GM12878 (cell line): ENCODE data around the gene SLC37A1. TPM values are rescaled to one million over a fixed set of nuclear protein-coding genes. Genes with fewer than 3 reads are reported as not detected.

ENCODE experiments used
- BHLHE40 ChIP-seq, 2 experiments: fragments of 450-650 bp in 1 of 2; IDR thresholded peaks; 2 replicates each; pipeline ENCODE4 v1.6.1; 2011 to 2017; ENCODE audit warnings: low read depth in 2 of 2, borderline replicate concordance in 1 of 2, improper control_type of control experiment in 1 of 2, low read length in 1 of 2, mild to moderate bottlenecking in 1 of 2
- BMI1 ChIP-seq: fragments of 450-650 bp; IDR thresholded peaks from 2 replicates; pipeline ENCODE4 v1.6.1; 2016; ENCODE audit warnings: mild to moderate bottlenecking, moderate library complexity, borderline replicate concordance
- CBX5 ChIP-seq: sonication (generic); IDR thresholded peaks from 2 replicates; pipeline ENCODE4 v1.6.1; 2016; ENCODE audit warnings: low read depth, moderate library complexity, mild to moderate bottlenecking, inconsistent platforms
- CHD4 ChIP-seq: fragments of 200-600 bp; sonication (generic); IDR thresholded peaks from 2 replicates; pipeline ENCODE4 v1.6.1; 2016; ENCODE audit warnings: mild to moderate bottlenecking
- GABPA ChIP-seq: IDR thresholded peaks from 2 replicates; pipeline ENCODE4 v1.6.1; 2014; ENCODE audit warnings: antibody characterized with exemption, low read depth, mild to moderate bottlenecking, inconsistent platforms
- HDAC2 ChIP-seq: fragments of 200-600 bp; sonication (generic); IDR thresholded peaks from 2 replicates; pipeline ENCODE4 v1.6.1; 2017
- LARP7 ChIP-seq: fragments of 450-650 bp; IDR thresholded peaks from 2 replicates; pipeline ENCODE4 v1.6.1; 2017; ENCODE audit warnings: mild to moderate bottlenecking
- MEF2A ChIP-seq: IDR thresholded peaks from 2 replicates; pipeline ENCODE4 v1.6.1; 2011; ENCODE audit warnings: low read depth, mild to moderate bottlenecking, low read length, moderate library complexity; ENCODE audit not compliant: insufficient read depth
- MYC ChIP-seq: IDR thresholded peaks from 2 replicates; pipeline ENCODE4 v1.6.1; 2011; ENCODE audit warnings: mild to moderate bottlenecking, low read length, moderate library complexity, inconsistent platforms; ENCODE audit not compliant: insufficient read depth, insufficient replicate concordance, insufficient read length, severe bottlenecking
- NFYA ChIP-seq: IDR thresholded peaks from 2 replicates; pipeline ENCODE4 v1.6.1; 2011; ENCODE audit warnings: low read depth, mild to moderate bottlenecking, low read length, improper control_type of control experiment, borderline replicate concordance
- NKRF ChIP-seq: fragments of 450-650 bp; conservative IDR thresholded peaks from 2 replicates; pipeline ENCODE4 v1.6.1; 2017; ENCODE audit warnings: mild to moderate bottlenecking, moderate library complexity
- NR2C2 ChIP-seq: IDR thresholded peaks from 2 replicates; pipeline ENCODE4 v1.6.1; 2011; ENCODE audit warnings: borderline replicate concordance, low read depth; ENCODE audit not compliant: control insufficient read depth, insufficient read length
- RB1 ChIP-seq: fragments of 450-650 bp; formaldehyde crosslinking; IDR thresholded peaks from 2 replicates; pipeline ENCODE4 v1.6.1; 2017; ENCODE audit warnings: mild to moderate bottlenecking, borderline replicate concordance
- RFX5 ChIP-seq: IDR thresholded peaks from 2 replicates; pipeline ENCODE4 v1.6.1; 2011; ENCODE audit warnings: low read depth, low read length, improper control_type of control experiment
- SIX5 ChIP-seq: IDR thresholded peaks from 2 replicates; pipeline ENCODE4 v1.6.1; 2011; ENCODE audit warnings: mild to moderate bottlenecking, low read depth, low read length, moderate library complexity; ENCODE audit not compliant: severe bottlenecking
- SKIL ChIP-seq: fragments of 450-650 bp; IDR thresholded peaks from 2 replicates; pipeline ENCODE4 v1.6.1; 2017; ENCODE audit warnings: mild to moderate bottlenecking, low read depth, inconsistent platforms; ENCODE audit not compliant: poor library complexity, severe bottlenecking
- SMARCA5 ChIP-seq: fragments of 450-650 bp; IDR thresholded peaks from 2 replicates; pipeline ENCODE4 v1.6.1; 2017; ENCODE audit warnings: mild to moderate bottlenecking
- TCF3 ChIP-seq: IDR thresholded peaks from 2 replicates; pipeline ENCODE4 v1.6.1; 2012; ENCODE audit warnings: low read depth, mild to moderate bottlenecking, low read length, borderline replicate concordance; ENCODE audit not compliant: insufficient read depth
- USF1 ChIP-seq: IDR thresholded peaks from 2 replicates; pipeline ENCODE4 v1.6.1; 2011; ENCODE audit warnings: borderline replicate concordance, low read depth, mild to moderate bottlenecking, moderate library complexity, mixed read lengths, low read length; ENCODE audit not compliant: insufficient read depth; ENCODE audit errors: extremely low read length
- YY1 ChIP-seq: IDR thresholded peaks from 2 replicates; pipeline ENCODE4 v1.6.1; 2011; ENCODE audit warnings: low read depth, mild to moderate bottlenecking, low read length
- polyA plus RNA-seq, 11 experiments: library from polyadenylated mRNA; depleted of rRNA in 4 of 11; unstranded in 6 of 11; stranded (reverse) in 5 of 11; fragments of >200 nt; fragmentation: Nextera tagmentation in 4 of 11; fragmentation: Illumina TruSeq in 1 of 11; extraction: Ambion mirVana in 4 of 11; extraction: Trizol in 1 of 11; gene quantifications; 1 replicate in 1 of 11; 2 replicates in 10 of 11; pipeline versions ENCODE4 v1.2.1 to v1.2.3, GENCODE V29; 2011 to 2016; ENCODE audit warnings: inconsistent platforms in 2 of 11, missing spikeins in 2 of 11, low read depth in 1 of 11
- total RNA-seq, 4 experiments: library from RNA; depleted of rRNA in 3 of 4; stranded (reverse); fragments of >200 nt in 3 of 4; fragmentation: Illumina TruSeq in 1 of 4; extraction: Trizol in 1 of 4; gene quantifications; 2 replicates each; pipeline versions ENCODE4 v1.2.1 to v1.2.3, GENCODE V29; 2013 to 2021
- TF ChIP-seq, protein P1 (sequence below): fragments of 450-650 bp; IDR thresholded peaks from 2 replicates; pipeline ENCODE4 v1.6.1; 2017; ENCODE audit warnings: borderline replicate concordance
- TF ChIP-seq, protein P2 (sequence below): IDR thresholded peaks from 2 replicates; pipeline ENCODE4 v1.6.1; 2012; ENCODE audit warnings: low read length, inconsistent platforms

The SLC37A1 gene
- total and polyA plus RNA-seq, 10 of the 15 experiments (the other 5 are each of a cell fraction or from before 2014, with no cell fraction given) = 1.1 to 35.5 (median 24.4) TPM

DNA sequence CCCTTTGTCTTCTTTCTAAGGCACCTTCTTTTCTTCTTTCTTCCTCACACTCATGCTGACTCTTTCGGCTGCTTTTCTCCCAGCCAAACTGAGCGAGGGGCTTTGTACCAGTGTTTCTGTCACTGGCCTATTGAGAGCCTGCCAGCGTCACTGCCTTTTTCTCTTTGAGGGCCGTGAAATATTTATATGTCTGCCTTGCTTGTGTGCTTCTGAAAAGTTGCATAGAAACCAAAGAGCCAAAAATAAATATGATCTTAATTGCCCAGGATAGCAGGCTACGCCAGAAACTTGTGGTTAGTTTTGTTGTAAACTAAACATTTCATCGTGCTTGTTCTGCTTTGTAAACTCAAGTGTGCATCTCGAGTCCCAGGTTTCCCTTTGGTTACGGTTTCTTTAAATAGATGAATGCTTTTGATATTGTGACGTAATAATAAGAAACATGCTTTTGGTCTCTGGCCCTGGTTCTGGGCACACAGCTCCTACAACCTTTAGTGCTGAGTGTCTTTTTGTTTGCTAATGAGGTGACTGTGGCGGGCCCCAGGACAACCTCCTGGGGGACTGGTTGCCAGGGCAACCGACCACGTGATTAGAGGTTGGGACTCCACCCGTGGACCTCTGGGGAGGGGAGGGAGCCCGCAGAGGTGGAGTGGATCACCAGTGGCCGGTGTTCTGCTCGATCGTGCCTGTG lies 10.8 kb downstream of the SLC37A1 start (continued):
- TF ChIP-seq, protein P1, sequence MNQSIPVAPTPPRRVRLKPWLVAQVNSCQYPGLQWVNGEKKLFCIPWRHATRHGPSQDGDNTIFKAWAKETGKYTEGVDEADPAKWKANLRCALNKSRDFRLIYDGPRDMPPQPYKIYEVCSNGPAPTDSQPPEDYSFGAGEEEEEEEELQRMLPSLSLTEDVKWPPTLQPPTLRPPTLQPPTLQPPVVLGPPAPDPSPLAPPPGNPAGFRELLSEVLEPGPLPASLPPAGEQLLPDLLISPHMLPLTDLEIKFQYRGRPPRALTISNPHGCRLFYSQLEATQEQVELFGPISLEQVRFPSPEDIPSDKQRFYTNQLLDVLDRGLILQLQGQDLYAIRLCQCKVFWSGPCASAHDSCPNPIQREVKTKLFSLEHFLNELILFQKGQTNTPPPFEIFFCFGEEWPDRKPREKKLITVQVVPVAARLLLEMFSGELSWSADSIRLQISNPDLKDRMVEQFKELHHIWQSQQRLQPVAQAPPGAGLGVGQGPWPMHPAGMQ = no peak
- peak; percentile 69 for TF ChIP-seq USF1
- peak; percentile 53; the same call in 1 of the 2 replicates for TF ChIP-seq NKRF
- no peak for TF ChIP-seq RFX5
- TF ChIP-seq MEF2A = peak; percentile 95
- peak; percentile 98 for TF ChIP-seq BMI1
- no peak for TF ChIP-seq TCF3
- no peak for TF ChIP-seq YY1
- TF ChIP-seq NFYA = no peak
- no peak for TF ChIP-seq MYC
- TF ChIP-seq HDAC2 = no peak
- no peak for TF ChIP-seq LARP7
- 0 out of 2 replicates have a peak, but pooled peaks have one; percentile 63 for TF ChIP-seq SMARCA5
- peak; percentile 43; the same call in 1 of the 2 replicates for TF ChIP-seq GABPA
- no peak for TF ChIP-seq CHD4
- TF ChIP-seq, protein P2, sequence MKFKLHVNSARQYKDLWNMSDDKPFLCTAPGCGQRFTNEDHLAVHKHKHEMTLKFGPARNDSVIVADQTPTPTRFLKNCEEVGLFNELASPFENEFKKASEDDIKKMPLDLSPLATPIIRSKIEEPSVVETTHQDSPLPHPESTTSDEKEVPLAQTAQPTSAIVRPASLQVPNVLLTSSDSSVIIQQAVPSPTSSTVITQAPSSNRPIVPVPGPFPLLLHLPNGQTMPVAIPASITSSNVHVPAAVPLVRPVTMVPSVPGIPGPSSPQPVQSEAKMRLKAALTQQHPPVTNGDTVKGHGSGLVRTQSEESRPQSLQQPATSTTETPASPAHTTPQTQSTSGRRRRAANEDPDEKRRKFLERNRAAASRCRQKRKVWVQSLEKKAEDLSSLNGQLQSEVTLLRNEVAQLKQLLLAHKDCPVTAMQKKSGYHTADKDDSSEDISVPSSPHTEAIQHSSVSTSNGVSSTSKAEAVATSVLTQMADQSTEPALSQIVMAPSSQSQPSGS = peak; percentile 89
- no peak for TF ChIP-seq SIX5
- TF ChIP-seq SKIL = peak; percentile 88
- TF ChIP-seq RB1 = no peak
- TF ChIP-seq NR2C2 = no peak
- TF ChIP-seq BHLHE40 (IDR thresholded peaks at IDR 0.05; ENCODE audit: borderline replicate concordance in 1 of 2, low read depth in 2 of 2, low read length in 1 of 2) = peak; percentile 70 to 91
- no peak for TF ChIP-seq CBX5
